Mononuclear cell (primary cell): ENCODE measurements around the gene WDR91. TPM values are rescaled to one million over a fixed set of nuclear protein-coding genes. Genes with fewer than 3 reads are reported as not detected.

ENCODE experiments used
- H3K27me3 ChIP-seq: 2 replicates; pipeline ENCODE4 v1.6.0; 2011; ENCODE audit warnings: low read length, control low read depth; ENCODE audit not compliant: insufficient read depth
- H3K4me1 ChIP-seq: 2 replicates; pipeline ENCODE4 v1.5.1; 2011; ENCODE audit warnings: mild to moderate bottlenecking, low read length, control low read depth; ENCODE audit not compliant: insufficient read depth
- H3K4me3 ChIP-seq: 2 replicates; pipeline ENCODE4 v1.5.1; 2011; ENCODE audit warnings: mild to moderate bottlenecking, low read length, moderate library complexity
- H3K9me3 ChIP-seq: 2 replicates; pipeline ENCODE4 v1.5.1; 2011; ENCODE audit warnings: low read depth, mild to moderate bottlenecking, control low read depth, low read length
- total RNA-seq: library from RNA; depleted of rRNA; stranded (reverse); fragments of >200 nt; gene quantifications from one replicate; pipeline ENCODE4 v1.2.3, GENCODE V29; 2012

WDR91 gene
- total RNA-seq, 1 donor, result 14.3 TPM

DNA sequence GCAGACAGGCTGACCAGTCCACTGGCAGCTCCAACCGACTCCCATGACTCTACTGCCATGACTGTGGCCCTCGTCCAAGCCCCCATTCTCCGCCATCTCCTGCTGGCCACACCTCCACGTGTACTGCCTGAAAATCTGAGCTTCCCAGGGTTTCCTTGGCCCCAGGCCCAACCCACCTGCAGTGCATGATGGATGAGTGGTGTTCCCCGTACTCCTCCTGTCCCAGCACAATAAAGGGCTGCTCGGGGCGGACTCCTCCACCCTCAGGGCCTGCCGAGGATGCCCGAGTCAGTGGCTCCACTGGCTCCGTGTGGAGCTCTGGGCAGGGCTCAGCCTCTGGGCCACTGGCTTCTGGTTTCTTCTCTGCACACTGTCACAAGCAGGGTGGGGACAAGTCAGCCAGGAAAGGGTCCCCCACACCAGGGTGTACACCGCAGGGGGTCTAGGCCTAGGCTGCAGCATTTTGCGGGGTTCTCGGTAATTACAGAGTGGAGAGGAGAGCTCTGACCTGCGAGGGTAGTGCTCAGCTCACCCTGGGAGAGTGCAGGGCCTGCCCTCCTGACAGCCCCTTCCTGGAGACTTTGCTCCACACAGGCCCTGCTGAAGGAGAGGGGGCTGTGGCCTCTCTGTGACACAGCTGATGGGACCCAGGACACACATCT lies 15.2 kb downstream of the WDR91 start:
- Histone ChIP-seq H3K9me3 (no peaks in the 10 kb centered on the region), H3K4me1 (no peaks in the 10 kb centered on the region), H3K27me3 (no peaks in the 10 kb centered on the region), H3K4me3 (no peak overlapping the region)

DNA sequence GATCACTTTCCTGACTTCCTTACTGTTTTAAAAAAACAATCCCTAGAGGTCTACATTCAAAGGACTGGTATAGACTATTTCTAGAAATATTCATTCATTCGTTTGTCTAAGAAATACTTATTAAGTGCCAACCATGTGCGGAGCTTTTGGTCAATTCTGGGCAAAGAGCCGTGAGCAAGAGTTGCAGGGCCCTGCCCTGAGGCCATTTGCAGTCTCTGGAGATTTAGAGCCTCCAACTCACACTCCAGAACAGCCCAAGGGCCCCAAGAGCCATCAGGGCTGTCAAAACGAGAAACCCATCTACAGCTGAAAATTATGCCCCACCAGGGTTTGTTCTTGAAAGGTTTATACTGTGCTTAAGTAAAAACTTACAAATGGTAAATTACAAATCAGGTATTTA lies 16.2 kb downstream of the WDR91 start:
- H3K4me1 ChIP-seq, result no peaks in the 10 kb centered on the region

DNA sequence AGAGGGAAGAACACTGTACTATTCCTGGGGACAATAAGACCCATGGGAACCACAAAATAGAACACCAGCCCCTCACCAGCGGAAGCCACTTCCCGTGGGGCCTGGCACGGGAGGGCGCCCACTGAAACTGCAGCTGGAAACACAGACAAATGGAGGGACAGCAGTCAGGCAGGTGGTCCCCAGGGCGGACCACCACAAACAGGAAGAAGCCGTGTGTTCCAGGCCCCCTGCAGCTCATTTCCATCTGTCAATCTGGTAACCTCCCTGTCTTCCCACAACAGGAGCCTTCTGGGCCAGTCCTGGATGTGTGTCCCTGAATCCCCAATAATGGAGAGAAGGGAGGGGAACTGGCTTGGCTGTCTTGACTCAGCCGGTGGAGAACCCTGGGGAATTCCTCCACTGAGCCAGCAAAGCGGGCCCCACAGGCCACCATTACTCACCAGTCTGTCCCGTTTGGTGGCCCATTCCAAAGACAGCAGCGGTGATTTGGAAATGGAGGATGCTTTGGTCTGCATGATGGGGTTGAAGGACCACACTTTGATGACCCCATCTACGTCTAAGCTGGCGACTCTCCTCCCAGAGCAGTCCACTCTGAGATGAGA lies 16.7 kb downstream of the WDR91 start:
- Histone ChIP-seq H3K9me3 (no peaks in the 10 kb centered on the region), H3K27me3 (no peaks in the 10 kb centered on the region), H3K4me1 (no peaks in the 10 kb centered on the region), H3K4me3 (no peak overlapping the region)

More for the DNA sequence above, 16.2 kb downstream of the WDR91 start:
- no peak overlapping the region for H3K4me3 ChIP-seq
- no peaks in the 10 kb centered on the region for H3K27me3 ChIP-seq
- no peaks in the 10 kb centered on the region for H3K9me3 ChIP-seq

DNA sequence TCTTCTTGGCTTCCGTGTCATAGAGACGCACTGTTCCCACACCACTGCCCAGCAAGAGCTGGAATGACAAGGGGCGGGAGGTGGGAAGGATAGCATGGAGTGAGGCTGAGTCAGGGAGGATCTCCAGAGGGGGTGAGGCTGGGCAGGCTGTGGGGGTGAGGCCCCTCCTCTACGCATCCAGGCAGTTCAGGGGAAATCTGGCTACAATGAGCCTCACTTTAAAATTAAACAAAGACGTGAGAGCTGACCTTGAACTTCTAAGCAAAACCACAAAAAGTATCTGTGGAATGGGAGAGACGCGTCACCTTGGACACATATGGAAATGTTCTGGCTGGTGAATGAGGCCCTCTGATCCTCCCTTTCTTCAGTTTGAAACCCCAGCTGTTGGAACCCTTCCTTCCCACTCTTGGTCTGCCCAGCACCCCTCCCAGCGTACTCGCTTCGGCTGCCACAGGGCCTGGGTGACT lies 17.7 kb downstream of the WDR91 start:
- no peaks in the 10 kb centered on the region for H3K9me3 ChIP-seq

DNA sequence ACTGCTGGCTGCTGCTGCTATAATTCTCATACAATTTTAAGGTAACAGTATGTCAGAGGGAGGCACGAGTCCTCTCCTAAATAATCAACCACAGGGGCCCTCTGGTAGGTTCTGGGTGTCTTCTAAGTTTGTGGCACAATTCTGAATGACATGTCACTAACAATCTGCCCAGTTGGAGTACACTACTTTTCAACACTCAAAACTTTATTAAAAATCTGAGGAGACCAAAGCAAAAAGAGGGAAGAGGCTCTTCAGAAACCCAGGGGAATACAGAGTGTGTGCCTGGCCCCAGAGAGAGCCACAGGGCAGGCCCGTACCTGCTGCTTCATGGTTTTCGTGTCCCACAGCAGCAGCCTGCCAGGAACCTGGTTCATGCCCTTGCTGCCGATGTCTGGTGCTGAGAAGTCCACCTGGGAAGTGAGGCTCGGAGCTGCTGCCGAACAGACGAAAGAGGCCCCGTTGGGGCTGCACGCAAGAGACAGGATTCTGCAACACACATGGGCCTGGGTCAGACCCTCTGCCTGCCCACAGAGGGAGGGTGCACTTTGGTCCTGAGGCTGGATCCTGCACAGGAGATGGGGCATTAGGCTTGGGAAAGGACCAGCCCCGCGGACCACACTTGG lies 18.3 kb downstream of the WDR91 start:
- Histone ChIP-seq H3K4me1 (no peaks in the 10 kb centered on the region), H3K9me3 (no peaks in the 10 kb centered on the region), H3K4me3 (no peak overlapping the region), H3K27me3 (no peaks in the 10 kb centered on the region)

More for the DNA sequence above, 17.7 kb downstream of the WDR91 start:
- H3K4me1 ChIP-seq, result no peaks in the 10 kb centered on the region
- H3K4me3 ChIP-seq, result no peak overlapping the region
- H3K27me3 ChIP-seq, result no peaks in the 10 kb centered on the region

DNA sequence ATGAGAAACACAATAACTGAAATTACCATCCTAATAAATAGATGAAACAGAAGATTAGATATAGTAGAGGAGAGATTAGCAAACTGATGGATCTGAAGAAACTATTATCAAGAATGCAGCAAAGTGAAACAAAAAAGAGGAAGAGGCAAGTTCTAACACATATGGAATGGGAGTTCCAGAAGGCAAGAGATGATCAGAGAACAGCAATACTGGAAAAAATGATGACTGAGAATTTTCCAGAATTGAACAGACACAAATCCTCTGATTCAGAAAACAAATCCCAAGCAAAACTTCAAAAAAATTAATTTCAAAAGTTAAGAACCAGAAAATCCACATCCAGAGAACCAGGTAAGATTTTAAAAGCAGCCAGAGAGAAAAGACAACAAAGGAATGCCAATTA lies 20.6 kb downstream of the WDR91 start:
- H3K27me3 ChIP-seq, result no peaks in the 10 kb centered on the region
- H3K4me1 ChIP-seq, result no peaks in the 10 kb centered on the region
- no peak overlapping the region for H3K4me3 ChIP-seq
- H3K9me3 ChIP-seq, result no peaks in the 10 kb centered on the region

DNA sequence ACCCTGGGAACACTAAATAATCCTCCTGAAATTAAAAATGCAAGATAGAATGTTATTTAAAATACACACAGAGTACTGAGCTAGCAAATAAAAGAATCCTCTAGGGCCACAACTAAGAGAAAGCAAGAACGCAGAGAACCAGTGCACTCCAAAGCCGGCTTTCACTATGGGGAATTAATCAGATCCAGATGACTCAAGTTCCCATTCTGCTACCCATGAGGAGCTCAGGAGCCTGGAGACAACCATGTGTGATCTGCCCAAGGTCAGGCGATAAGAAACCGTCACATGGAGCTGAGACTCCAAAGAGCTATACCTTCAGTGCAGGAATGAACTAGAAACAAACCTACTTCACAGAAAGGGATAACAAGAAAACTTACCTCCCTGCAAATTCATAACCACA lies 21.4 kb downstream of the WDR91 start:
- Histone ChIP-seq H3K4me1 (no peaks in the 10 kb centered on the region), H3K9me3 (no peaks in the 10 kb centered on the region), H3K27me3 (no peaks in the 10 kb centered on the region)

DNA sequence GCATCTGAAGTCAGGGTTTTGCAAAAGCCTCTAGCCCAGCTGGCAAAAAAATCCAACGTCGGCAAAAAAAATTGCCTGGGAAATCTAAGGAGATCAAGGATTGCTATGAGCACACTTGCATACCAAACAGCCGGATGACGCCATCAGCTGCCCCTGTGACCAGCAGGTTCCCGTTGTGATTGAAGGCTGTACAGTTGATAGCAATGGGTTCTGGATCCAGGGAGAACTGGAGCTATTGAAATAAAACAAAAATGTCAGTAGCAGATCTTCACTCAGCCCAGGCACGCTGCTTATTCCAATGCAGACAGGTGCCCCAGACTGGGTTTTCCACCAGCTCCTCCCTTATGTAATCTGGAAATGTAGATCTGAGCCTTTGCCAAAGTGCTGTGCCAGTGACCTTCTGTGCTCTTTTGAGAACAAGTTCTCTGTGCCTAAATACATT lies 22.1 kb downstream of the WDR91 start:
- Histone ChIP-seq H3K9me3 (no peaks in the 10 kb centered on the region), H3K4me3 (no peak overlapping the region), H3K27me3 (no peaks in the 10 kb centered on the region), H3K4me1 (no peaks in the 10 kb centered on the region)

More for the DNA sequence above, 21.4 kb downstream of the WDR91 start:
- no peak overlapping the region for H3K4me3 ChIP-seq

DNA sequence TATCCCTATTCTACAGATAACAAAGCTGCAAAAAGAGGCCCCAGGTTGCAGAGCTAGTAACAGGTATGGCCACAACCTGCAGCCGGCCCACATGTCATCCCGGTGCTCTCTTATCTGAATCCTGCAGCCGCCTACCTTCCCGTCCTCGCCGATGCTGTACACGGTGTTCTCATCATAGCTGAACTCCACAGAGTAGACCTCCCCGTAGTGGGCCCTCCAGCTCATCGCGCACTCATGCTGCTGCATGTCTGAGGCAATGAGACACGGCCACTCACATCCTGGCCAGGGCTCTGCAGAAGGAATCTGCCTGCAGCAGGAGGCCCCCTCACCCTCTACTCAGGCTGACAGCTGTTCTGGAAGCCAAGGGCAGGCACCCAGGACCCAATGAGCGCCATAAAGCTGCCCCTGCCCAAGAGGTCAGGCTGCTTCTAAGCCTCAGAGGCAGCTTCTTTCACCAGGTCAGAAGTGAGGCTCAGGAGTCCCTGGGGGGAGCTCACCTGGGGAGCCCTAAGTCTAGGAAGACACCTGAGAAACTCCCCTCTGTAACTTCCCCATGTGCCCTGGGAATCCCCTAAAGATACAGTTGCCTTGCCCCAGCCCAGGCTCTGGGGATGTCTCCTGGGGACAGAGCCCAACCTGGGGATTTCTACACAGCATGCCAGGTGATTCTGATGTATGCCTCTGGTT lies 22.9 kb downstream of the WDR91 start:
- Histone ChIP-seq H3K9me3 (no peaks in the 10 kb centered on the region), H3K4me1 (no peaks in the 10 kb centered on the region), H3K27me3 (no peaks in the 10 kb centered on the region), H3K4me3 (no peak overlapping the region)

DNA sequence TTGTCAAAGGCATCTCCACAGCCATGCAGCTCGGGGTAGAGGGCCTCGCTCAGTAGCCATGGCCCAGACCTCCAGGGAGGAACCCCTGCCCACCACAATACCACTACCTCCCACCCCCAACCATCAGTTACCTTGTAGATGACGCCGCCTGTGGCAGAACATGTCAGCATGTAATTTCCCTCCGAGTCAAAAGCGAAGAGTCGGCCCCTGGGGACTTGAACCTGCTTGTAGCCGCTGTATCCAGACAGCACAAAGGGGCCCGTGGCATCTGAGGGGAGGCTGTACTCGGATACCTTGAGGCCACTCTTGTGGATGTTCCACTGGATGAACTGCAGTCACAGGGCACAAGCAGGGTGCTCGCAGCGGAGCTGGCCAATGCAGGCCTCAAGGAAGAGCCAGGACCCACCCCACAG lies 24.5 kb downstream of the WDR91 start:
- H3K4me3 ChIP-seq, result no peak overlapping the region
- H3K9me3 ChIP-seq, result peaks cover 10% of the 10 kb centered on the region
- no peaks in the 10 kb centered on the region for H3K27me3 ChIP-seq
- H3K4me1 ChIP-seq, result no peaks in the 10 kb centered on the region

DNA sequence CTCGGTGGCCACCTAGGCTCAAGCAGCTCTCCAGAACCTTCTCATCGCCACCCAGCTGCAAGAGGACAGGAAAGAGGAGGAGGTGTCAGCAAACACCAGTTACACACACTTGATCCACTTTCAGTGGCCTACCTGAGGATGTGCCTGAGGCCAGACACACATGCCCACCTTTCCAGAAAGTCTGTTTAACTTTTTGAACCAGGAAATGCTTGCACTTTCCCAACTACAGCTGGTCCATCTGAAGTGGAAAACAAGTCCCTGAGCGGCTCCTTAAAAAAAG lies 25.1 kb downstream of the WDR91 start:
- Histone ChIP-seq H3K4me1 (no peaks in the 10 kb centered on the region), H3K27me3 (no peaks in the 10 kb centered on the region), H3K9me3 (peaks cover 16% of the 10 kb centered on the region), H3K4me3 (no peak overlapping the region)

DNA sequence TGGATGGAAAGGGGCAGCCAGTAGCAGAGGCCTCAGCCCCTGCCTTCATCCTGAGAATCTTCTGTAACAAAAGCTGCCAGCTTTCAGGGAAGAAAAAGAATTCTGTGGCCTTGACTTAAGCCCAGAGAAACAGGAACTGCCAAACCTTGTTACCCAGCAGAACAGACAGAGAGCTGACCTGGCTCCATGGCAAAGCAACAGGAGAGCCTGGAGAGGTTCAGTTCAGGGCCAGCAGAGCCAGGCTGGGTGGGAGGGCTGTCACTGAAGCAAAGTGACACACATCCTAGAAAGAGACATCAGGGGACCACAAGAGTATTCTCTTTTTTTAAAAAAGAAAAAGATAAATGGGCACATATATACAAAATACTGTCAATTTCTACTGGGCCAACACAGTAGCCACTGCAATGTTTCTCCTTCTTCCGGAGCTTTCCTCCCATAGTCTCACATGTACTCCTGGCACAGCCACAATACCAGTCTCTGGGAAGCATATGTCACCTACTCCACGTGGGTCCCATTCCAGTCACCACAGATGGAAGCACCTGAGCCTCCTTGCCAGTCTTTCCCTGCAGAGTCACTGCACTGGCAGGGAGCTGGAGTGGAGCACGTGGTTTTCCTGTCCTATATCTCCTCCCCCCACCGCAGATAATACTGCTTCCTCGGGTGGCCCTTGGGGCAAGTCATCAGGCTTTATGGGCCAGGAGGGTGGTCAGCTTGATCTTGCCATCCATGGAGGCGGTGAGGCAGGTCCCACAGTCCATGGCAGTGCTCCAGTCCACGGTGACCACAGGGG lies 25.7 kb downstream of the WDR91 start:
- Histone ChIP-seq H3K4me3 (no peak overlapping the region), H3K4me1 (no peaks in the 10 kb centered on the region), H3K27me3 (no peaks in the 10 kb centered on the region), H3K9me3 (peaks cover 22% of the 10 kb centered on the region)

DNA sequence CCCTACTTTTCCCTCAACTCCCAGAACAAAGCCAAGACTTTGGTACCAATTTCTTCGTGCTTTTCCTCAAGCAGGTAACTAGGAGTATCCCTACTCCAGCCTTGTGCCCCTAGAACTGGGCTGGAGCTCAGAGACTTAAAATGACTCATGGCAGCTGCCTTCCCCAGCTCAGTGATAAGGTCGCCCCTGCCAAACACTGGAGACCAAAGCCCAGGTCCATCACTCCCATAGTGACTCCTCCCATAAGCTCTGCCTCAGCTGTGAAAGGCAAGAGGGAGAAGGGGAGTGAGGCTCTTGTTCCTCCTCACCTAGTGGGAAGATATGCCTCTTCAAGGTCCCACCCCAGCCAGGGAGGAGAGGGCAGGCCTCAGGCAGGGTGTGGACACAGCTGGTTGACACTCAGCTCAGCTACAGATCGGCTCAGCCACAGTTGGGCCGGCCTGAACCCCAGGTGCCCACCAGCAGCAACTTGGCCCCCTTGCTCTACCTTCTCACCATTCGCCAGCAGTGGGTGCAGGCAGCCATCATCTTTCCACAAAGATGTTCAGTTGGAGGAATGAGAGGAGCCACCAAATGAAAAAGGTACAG lies 27.0 kb downstream of the WDR91 start:
- no peaks in the 10 kb centered on the region for H3K4me1 ChIP-seq
- H3K27me3 ChIP-seq, result no peaks in the 10 kb centered on the region
- no peak overlapping the region for H3K4me3 ChIP-seq
- H3K9me3 ChIP-seq, result peaks cover 30% of the 10 kb centered on the region

DNA sequence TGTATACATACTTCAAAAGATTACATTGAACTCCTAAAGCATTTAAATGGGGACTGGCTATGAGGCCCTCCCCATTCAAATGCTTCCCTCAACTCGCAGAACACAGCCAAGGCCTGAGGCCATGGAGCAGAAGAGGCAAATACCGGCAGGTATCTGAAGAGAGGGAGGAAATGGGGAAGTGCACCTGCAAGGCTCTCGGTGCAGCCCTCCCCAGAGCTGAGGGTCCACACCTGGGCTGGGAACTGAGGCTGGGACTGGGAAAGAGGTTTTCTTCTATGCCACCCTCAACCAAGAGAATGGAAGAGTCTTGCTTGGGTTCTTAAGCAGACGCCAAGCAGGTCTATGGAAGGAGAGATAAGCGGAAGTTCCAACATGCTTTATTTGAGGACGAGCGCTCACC lies 27.8 kb downstream of the WDR91 start:
- no peaks in the 10 kb centered on the region for H3K4me1 ChIP-seq
- peaks cover 30% of the 10 kb centered on the region for H3K9me3 ChIP-seq
- no peak overlapping the region for H3K4me3 ChIP-seq
- no peaks in the 10 kb centered on the region for H3K27me3 ChIP-seq
